NCI-H345 (cell line): ENCODE results near the gene CORO2B.

Experiments used
- DNase-seq: peaks from one replicate; lab custom pipeline; 2025; lab: John Stamatoyannopoulos, UW

The CORO2B gene

GRCh38 chr15:68650901-68651709, 72.3 kb downstream of the CORO2B start:
- no peak for DNase-seq

GRCh38 chr15:68651916-68652525, 73.2 kb downstream of the CORO2B start:
- DNase-seq = peak; percentile 30

GRCh38 chr15:68653031-68653635, 74.3 kb downstream of the CORO2B start:
- DNase-seq = no peak

- no peak for DNase-seq
Measured at GRCh38 chr15:68653801-68654200, 75.0 kb downstream of the CORO2B start.

DNA sequence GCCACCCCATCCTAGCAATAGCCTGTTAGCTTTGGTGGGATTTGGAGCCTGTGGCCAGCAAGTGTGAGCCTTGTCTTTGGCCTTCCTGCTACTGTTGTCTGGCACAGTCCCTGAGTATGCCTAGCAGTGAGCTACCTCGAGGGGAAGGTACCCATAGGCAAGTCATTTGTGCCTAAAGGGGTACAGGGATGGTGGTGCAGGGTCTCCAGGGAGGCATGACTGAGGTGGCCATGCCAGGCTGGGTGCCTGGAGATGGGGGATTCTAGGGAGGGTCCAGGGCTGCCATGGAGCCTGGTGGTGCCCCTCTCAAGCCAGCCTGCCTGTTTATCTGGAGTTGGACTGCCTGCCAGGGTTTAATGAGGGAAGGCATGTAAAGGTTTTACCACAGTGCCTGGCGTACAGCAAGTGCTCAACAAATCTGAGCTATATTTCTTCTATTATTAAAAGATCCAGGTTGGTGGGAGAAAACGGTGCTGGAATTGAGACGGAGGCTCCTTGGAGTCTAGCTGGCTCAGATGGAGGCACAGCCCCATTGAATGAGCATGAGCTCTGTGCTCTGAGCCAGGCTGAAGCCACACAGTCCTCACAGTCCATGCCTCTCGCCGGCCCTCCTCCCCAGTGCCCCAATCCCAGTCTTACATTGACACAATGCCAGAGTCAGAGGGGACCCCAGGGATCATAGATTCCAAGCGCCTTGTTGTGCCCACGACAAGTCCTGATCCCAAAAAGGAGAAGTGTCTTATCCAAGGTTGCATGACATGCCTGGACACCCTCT, 76.2 kb downstream of the CORO2B start:
- no peak for DNase-seq

DNA sequence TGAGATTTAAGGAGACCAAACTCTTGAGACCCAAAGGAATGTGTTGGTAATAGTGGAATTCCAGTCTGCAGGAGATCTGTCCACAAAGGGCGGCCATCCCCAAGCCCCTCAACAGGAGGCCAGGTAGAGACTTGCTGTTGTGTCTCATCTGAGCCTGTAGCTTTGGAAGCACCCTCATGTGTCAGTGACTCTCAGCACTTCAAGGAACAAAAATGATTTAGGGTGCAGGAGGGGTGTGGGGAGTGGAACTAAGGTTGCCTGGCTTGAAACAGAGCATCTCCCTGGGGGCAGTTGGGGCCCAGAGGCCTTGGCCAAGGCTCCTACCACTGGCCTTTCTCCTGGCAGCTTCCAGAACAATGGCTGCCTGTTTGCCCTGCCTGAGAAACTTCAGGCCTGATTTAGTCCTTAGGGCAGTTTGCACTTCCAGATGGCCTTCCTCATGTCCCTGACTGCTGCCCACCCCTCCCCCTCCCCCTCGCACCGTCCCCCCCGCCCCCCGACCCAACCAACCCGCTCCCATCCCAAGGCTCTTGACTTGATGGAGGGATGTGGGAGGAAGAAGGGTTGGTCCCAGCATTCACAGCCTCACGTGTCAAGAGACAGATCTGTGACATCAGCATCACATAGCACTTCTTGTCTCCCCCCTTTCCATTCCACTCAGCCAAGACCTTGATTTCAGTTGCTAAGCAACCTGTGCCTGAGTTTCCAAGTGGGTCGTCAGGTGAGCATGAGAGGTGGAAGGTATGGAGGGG, 77.1 kb downstream of the CORO2B start:
- no peak for DNase-seq

DNA sequence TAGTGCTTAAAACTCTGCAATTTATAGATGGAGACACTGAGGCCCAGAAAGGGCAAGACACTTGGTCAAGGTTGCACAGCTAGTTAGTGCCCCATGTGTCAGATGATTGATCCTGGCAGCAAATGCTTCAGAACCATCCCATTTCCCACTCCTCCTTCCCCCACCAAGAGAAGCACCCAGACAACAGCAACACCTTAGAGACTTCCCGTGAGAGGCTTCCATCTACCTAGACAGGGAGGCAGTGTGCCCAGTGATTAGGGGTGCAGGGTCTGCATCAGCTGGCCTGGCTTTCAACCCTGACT, 77.6 kb downstream of the CORO2B start:
- DNase-seq = no peak

GRCh38 chr15:68658151-68658550, 79.4 kb downstream of the CORO2B start:
- no peak for DNase-seq

GRCh38 chr15:68658641-68659358, 80.0 kb downstream of the CORO2B start:
- DNase-seq = no peak

GRCh38 chr15:68663526-68663925, 84.7 kb downstream of the CORO2B start:
- DNase-seq = no peak

GRCh38 chr15:68666120-68666811, 87.5 kb downstream of the CORO2B start:
- peak; percentile 64 for DNase-seq

DNA sequence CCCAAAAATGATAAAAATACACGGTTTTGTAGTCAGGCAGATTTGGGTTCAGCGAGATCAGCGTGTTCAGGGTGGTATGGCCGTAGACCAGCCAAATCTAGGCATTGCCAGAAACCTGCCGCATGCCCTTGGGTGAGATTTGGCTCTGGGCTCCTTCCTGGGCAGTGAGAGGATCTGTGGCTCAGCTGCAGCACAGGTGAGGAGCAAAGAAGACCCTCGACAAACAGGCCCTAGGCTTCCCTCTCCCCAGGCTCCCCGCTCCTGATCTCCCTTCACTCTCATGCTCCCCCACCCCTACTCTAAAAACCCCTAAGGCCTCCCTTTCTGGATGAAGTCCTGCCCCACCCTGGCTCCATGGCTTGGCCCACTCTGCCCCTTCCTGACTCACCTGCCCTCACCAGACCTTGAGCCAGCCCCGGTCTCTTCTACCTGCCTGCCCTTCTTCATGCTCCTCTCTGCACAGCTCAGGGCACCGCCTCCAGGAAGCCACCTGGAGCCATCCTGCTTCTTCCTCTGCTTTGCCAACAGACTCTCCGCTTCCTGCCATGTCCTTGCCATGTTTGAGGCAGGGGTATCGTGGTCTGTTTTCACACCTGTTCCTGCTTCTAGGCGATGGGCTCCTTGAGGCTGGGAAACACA, 88.1 kb downstream of the CORO2B start:
- no peak for DNase-seq

DNA sequence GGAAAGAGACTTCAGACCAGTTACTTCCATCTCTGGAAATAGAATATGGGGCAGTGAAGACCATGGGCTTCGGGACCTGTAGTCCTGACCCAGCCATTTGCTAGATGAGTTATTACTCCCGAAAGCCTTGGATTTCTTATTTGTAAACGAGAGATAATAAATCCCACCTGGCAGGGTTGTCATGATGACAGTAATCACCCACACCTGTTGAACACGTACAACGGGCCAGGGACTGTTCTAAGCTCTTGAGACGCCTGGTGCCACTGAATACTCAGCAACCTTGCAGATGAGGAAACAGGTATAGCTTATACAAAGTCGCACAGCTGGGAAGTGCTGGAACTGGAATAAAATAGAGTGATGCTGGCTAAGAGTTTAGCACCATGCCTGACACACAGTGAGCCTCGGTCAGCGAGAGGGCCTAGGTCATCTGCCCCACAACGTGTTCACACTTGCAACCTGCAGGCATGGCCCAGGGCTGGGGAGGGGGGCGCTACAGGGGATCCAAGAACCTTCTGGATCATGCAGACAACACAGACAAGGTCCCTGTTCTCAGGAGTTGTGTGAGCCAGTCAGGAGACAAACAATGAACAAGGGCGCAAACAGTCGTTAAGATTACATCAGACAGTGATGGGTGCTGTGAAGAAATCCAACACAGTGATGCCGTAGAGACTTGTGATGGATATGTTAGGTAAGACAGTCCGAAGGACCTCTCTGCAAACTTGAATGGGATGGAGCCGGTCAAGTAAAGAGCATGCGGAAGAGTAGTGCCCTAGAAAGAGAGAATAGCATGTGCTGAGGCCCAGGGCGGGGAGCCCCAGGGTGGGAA, 89.2 kb downstream of the CORO2B start:
- DNase-seq = no peak

- DNase-seq = no peak
Measured at GRCh38 chr15:68668926-68669600, 90.3 kb downstream of the CORO2B start.

GRCh38 chr15:68672251-68672650, 93.5 kb downstream of the CORO2B start:
- no peak for DNase-seq

DNA sequence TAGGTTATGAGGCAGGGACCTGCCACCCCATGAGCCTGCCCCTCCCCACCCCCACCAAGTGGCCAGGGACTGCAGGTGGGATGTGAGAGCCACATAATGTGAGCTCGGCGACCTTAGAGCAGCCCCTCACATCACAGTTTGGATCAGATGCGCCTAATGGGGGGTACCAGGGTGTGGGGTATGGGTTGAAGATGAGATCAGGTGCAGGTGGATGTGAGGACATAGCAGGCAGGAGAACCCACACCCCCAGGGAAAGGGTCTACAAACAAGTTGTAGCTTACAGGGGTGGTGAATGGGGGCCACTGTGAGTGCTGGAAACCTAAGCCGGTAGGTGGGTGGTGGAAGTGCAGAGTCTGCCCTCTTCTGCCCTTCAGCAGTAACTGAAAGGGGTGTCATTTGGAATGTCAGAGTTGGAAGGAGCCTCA, 94.0 kb downstream of the CORO2B start:
- DNase-seq = peak; percentile 7

DNA sequence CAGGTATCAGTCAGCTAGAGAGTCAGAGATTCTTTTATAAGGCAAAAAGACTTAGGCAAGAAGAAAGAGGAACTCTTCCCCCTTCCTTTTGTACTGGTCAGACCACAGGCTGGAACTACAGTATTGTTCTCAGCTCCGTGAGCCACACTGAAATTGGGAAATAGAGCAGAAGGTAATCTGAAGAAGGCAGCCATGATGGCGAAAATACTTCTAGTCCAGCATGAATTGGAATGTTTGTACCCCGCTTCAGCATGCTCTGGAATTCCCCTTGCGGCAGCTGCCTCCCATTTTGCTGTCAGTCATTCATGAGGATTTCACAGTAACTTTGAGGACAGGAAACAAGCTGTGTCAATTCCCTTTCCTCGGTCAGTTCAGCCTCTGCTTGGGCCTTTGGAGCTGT, 96.2 kb downstream of the CORO2B start:
- DNase-seq = no peak

DNA sequence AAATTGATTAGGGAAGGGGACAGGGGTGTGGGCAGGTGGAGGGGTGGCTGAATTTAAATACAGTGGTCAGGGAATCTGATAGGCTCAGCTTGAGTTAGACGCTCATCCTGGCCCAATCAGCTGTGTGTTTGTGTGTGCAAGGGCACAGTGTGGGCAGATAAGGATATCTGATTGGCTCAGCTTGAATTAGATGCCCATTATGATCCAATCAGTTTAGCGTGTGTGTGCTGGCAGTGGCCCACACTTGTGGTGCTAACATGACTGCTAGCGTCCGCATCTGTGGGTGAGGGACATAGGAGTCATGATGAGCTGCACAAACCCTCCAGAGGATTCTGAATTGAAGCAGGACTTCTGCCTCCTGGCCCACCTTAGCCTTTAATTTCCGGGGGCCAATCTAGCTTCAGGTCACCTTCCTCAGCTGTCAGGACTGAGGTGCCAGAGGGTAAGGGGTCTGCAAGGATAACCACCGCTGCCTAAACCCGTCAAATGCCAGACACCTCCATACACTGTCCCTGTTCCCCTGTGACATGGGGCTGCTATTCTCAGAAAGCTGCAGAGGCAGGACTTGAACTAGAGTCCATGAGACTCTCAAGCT, 97.3 kb downstream of the CORO2B start:
- no peak for DNase-seq
